ENCODE data around the gene RICTOR. TPM values are rescaled to one million over a fixed set of nuclear protein-coding genes. Genes with fewer than 3 reads are reported as not detected.

Gene RICTOR
- total and polyA plus RNA-seq, 2 donors from 2014 or later, result 3.4 to 43.8 TPM

GRCh38 chr5:39076757-39077728 is 2.8 kb upstream of the RICTOR start:
- DNase-seq, result no peak
- H3K27ac ChIP-seq (ENCODE audit: low read depth in 2 of 2, low read length in 2 of 2), result no peak overlapping the region

GRCh38 chr5:39076101-39076756 is 2.0 kb upstream of the RICTOR start:
- FAIRE-seq (no peak), DNase-seq (no peak)
- H3K27ac ChIP-seq (ENCODE audit: low read depth in 2 of 2, low read length in 2 of 2), result no peak overlapping the region
- no peak overlapping the region for H3K4me3 ChIP-seq (ENCODE audit: low read length in 3 of 3)
- TF ChIP-seq CTCF (IDR thresholded peaks at IDR 0.05; ENCODE audit: borderline replicate concordance, extremely low read depth, insufficient read depth), result no peak
- no peaks in the 10 kb centered on the region for H3K9me3 ChIP-seq (ENCODE audit: control insufficient read depth in 2 of 3, insufficient read depth in 1 of 3, low read length in 3 of 3)
- no peak overlapping the region for H3K9ac ChIP-seq (ENCODE audit: low read length in 3 of 3)
- H3K27me3 ChIP-seq (ENCODE audit: control insufficient read depth, insufficient read depth, low read length), result no peaks in the 10 kb centered on the region
- intact Hi-C loops (cut with DNase I), result no loop called here
- H3K36me3 ChIP-seq (ENCODE audit: control insufficient read depth in 2 of 3, insufficient read depth in 3 of 3, low read length in 3 of 3), result no peaks in the 10 kb centered on the region
- H3K4me1 ChIP-seq (ENCODE audit: control insufficient read depth in 2 of 3, insufficient read depth in 2 of 3, low read depth in 1 of 3, low read length in 3 of 3), result peaks cover 0 to 13% (median 3%) of the 10 kb centered on the region in 3 donors

More at GRCh38 chr5:39076757-39077728, 2.8 kb upstream of the RICTOR start:
- no peaks in the 10 kb centered on the region for H3K9me3 ChIP-seq (ENCODE audit: control insufficient read depth in 2 of 3, insufficient read depth in 1 of 3, low read length in 3 of 3)
- no peak for TF ChIP-seq CTCF (IDR thresholded peaks at IDR 0.05; ENCODE audit: borderline replicate concordance, extremely low read depth, insufficient read depth)
- peaks cover 0 to 6% (median 2%) of the 10 kb centered on the region in 3 donors for H3K4me1 ChIP-seq (ENCODE audit: control insufficient read depth in 2 of 3, insufficient read depth in 2 of 3, low read depth in 1 of 3, low read length in 3 of 3)
- FAIRE-seq, result no peak
- H3K36me3 ChIP-seq (ENCODE audit: control insufficient read depth in 2 of 3, insufficient read depth in 3 of 3, low read length in 3 of 3), result no peaks in the 10 kb centered on the region
- H3K9ac ChIP-seq (ENCODE audit: low read length in 3 of 3), result no peak overlapping the region
- no peaks in the 10 kb centered on the region for H3K27me3 ChIP-seq (ENCODE audit: control insufficient read depth, insufficient read depth, low read length)
- intact Hi-C loops (cut with DNase I), result no loop called here
- no peak overlapping the region for H3K4me3 ChIP-seq (ENCODE audit: low read length in 3 of 3)

GRCh38 chr5:39073767-39074016 is 507 bp downstream of the RICTOR start:
- Histone ChIP-seq H3K9me3 (ENCODE audit: control insufficient read depth in 2 of 3, insufficient read depth in 1 of 3, low read length in 3 of 3) (no peaks in the 10 kb centered on the region), H3K27ac (ENCODE audit: low read depth in 2 of 2, low read length in 2 of 2) (peak overlapping the region; percentile 98), H3K27me3 (ENCODE audit: control insufficient read depth, insufficient read depth, low read length) (no peaks in the 10 kb centered on the region), H3K4me1 (ENCODE audit: control insufficient read depth in 2 of 3, insufficient read depth in 2 of 3, low read depth in 1 of 3, low read length in 3 of 3) (peaks cover 0 to 13% (median 3%) of the 10 kb centered on the region in 3 donors), H3K4me3 (ENCODE audit: low read length in 3 of 3) (peak overlapping the region; percentile 77 to 94 (median 93)), H3K9ac (ENCODE audit: low read length in 3 of 3) (peak overlapping the region; percentile 21 to 87 (median 87)), H3K36me3 (ENCODE audit: control insufficient read depth in 2 of 3, insufficient read depth in 3 of 3, low read length in 3 of 3) (no peaks in the 10 kb centered on the region)
- intact Hi-C loops (cut with DNase I), result no loop called here
- FAIRE-seq (no peak), DNase-seq (peak in 2 of 5 donors; percentile 60 to 76)
- TF ChIP-seq CTCF (IDR thresholded peaks at IDR 0.05; ENCODE audit: borderline replicate concordance, extremely low read depth, insufficient read depth), result no peak
